GM21576 (cell line): ENCODE data around the gene SAMD4A.

Experiments
- ATAC-seq: cut with Tn5 transposase; IDR thresholded peaks from one replicate; pipeline ENCODE4 v1.9.1; 2021; ENCODE audit warnings: mild to moderate bottlenecking, moderate library complexity; ENCODE audit not compliant: unreplicated experiment

The SAMD4A gene

DNA sequence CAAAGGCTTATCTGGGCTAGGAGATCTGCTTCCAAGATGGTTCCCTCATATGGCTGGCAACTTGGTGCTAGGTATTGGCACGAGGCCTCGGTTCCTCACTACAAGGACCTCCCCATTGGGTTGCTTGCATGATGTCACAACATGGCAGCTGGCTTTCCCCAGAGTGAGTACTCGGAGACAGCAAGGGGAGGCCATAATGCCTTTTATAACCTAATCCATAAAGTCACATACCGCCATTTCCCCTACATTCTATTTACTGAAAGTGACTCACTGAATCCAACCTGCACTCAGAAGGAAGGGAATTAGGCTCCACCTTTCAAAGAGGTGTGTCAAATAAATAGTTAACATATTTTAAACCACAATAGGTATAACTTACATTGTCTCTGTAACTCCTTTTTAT, 130.9 kb downstream of the SAMD4A start:
- no peak for ATAC-seq

DNA sequence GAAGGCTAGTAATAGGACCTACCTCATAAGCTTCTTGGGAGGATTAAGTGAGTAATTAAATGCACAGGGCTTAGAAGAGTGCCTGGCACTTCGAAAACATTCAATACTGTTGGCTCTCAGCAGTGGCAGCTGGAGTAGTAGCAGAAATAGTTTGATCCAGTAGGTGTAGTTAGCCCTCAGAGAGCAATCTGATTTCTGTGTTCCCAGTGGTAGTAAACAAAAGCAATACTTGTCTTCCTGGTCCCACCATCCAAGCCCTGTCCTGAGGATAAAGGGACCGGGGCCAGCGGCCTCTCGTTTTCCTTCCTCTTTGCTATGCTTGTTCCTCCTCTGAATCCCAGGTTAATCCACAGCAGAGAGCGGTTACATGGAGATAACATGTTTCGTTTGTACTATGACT, 131.6 kb downstream of the SAMD4A start:
- ATAC-seq = no peak

DNA sequence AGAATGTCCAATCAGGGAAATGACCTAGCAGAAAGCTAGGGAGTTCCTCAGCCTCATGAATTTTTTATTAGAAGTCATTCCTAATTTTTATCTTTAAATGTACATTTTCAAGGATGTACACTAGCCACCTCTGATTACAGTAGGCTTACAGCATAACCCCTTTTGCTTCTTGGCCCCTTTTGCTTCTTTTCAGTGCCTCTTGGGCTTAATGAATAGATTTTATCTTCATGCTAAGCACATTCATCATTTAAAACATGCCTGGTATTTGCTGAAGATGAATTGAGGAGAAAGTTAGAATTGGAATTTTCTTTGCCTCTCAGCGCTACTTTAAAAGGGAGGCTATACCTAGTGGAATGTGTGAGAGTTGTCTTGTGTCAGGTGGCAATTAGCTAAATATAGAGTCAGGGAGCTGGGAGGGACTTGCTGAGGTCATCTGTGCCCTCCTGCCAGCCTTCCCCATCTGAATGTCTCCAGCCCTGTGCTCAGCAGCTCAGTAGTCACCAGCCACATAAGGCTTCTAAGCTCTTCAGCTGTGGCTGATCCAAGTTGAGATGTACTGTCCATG, 132.1 kb downstream of the SAMD4A start:
- ATAC-seq = no peak

DNA sequence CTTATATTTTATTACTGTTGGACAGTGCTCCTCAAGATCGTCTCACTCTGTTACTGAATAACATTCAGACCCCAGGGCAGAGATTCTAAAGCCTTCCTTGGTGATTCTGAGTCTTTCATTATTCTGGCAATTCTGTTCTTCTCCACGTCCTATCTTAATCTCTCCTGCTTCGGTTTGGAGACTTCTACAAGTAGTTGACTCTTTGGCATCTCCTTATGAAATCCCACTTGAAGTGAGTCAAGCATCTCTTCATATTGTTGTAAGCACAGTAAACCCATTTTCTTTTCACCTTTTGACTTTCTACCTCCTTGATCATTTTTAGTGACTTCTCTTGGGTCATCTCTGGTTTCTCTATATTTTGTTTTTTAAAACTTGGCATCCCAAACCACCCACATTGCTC, 132.8 kb downstream of the SAMD4A start:
- ATAC-seq = no peak

DNA sequence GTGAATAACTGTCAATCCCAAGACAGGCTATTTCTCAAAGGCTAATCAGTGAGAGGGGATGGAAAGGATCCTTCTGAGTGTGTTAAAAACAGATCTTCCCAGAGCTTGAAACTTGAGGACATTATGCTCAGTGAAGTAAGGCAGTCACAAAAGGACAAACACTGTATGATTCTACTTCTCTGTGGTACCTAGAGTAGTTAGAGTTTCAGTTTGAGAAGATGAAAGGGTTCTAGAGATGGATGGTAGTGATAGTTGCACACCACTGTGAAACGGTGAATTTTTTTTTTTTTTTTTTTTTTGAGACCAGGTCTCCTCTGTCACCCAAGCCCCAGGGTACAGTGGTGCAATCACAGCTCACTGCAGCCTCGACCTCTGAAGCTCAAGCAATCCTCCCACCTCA, 133.8 kb downstream of the SAMD4A start:
- no peak for ATAC-seq

DNA sequence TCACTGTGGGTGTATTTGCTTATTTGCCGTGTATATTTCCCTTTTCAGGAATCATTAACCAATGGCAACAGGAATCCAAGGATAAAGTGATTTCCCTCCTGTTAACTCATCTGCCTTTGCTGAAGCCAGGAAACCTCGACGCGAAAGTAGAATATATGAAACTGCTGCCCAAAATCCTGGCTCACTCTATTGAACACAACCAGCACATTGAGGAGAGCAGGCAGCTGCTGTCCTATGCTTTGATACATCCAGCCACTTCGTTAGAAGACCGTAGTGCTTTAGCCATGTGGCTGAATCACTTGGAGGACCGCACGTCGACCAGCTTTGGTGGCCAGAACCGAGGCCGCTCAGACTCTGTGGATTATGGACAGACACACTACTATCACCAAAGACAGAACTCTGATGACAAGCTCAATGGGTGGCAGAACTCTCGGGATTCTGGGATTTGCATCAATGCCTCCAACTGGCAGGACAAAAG, 135.1 kb downstream of the SAMD4A start:
- ATAC-seq = no peak

DNA sequence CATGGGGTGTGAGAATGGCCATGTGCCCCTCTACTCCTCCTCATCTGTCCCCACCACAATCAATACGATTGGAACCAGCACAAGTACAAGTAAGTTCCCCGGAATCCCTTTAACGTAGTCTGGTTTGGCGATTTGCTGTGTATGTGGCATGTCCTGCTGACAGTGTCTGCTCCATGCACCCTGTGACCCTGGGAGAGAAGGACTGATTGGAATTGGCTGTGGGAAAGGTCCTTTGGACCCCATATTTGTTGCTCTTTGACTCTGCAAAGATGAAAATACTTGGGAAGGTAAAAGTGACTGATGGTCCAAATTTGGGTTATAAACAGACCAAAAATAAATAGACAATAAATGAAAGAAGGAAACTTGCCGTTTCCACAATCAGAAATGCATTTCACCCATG, 135.6 kb downstream of the SAMD4A start:
- ATAC-seq = no peak

DNA sequence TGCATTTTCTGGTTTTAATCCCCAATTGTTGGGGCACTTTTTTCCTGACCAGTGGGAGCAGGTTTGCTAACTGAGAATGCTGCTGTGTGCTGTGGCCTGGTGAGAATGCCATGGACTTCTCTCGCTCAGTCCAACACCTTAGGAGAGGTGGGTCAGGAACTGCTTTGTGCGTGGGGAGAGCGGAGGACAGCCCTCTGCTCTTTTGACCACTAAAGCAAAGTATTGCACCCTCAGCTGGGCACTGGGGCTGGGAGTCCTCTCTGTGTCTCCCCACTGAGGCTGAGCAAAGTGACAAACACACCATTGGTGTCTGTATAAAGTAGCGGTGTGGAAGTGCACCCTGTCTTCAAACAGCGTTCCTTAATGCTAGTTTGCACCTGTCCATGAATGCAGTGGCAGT, 136.2 kb downstream of the SAMD4A start:
- no peak for ATAC-seq

DNA sequence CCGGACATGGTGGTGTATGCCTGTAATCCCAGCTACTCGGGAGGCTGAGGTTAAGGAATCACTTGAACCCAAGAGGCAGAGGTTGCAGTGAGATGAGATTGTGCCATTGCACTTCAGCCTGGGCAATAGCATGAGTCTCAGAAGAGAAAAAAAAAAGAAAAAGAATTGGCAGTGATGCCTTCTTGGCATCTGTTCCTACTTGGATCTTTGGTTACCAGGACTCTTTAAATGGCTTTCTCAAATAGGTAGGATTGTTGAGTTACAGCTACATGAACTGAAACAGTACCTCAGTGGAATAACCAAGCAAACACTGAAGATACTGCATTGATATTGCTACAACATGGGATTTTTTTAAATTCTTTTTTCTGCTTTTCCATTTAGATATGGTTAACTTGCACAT, 136.8 kb downstream of the SAMD4A start:
- no peak for ATAC-seq

DNA sequence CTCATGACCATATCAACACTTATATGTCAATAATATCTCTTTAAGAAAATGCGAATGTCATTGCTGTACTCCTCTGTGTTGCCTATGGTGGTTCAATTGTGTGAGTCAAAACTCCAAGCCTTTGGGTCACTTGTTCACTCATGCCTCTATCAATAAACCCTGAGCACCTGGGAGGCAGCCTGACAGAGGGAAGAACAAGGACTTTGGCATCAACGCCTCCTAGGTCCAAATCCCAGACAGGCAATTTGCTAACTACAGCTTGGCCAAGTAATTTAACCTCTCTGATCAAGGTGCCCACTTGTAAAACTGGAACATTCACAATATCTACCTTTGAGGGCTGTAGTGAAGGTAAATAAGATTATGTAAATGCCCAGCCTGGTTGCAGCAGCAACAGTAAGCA, 137.8 kb downstream of the SAMD4A start:
- no peak for ATAC-seq

DNA sequence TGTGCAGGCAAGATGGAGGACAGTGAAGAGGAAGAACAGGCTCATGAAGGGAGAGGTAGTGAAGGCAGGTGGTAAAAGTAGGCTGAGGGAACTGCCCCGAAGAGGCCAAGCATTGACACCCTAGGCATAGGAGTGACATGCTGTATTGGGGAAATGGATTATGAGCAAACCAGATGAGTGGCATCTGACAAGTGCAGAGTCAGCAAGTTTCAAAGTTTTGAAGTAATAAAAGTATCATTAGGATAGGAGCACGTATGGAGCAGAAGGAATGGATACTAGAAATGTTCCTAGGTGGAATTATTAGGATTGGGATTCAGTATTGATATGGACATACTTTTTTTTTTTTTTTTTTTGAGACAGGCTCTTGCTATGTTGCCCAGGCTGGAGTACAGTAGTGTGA, 139.8 kb downstream of the SAMD4A start:
- no peak for ATAC-seq

DNA sequence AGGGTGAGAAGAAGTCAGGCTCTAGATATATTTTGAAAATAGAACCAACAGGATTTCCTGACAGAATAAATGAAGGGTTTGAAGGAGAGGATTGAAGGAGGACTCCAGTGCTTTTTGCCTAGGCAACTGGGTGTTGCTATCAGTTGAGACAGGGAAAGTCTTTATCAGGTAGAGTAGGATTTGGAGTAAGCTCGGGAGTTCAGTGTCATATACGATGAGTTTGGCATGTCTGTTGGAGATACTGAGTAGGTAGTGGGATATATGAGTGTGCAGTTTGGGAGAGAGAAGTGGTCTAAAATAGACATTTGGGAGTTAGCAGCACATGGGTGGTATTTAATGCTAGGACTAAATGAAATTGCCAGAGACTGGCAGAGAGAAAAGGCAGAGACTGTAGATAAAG, 141.2 kb downstream of the SAMD4A start:
- ATAC-seq = no peak

DNA sequence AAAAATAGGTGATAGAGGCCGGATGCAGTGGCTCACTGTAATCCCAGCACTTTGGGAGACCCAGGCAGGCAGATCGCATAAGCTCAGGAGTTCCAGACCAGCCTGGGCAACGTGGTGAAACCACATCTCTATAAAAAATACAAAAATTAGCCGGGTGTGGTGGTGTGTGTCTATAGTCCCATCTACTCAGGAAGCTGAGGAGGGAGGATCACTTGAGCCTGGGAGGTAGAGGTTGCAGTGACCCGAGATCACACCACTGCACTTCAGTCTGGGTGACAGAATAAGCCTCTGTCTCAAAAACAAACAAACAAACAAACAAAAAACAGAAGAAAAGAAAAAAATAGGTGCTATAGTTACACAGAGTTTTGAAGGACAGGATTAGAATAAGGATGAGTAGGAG, 142.1 kb downstream of the SAMD4A start:
- no peak for ATAC-seq

DNA sequence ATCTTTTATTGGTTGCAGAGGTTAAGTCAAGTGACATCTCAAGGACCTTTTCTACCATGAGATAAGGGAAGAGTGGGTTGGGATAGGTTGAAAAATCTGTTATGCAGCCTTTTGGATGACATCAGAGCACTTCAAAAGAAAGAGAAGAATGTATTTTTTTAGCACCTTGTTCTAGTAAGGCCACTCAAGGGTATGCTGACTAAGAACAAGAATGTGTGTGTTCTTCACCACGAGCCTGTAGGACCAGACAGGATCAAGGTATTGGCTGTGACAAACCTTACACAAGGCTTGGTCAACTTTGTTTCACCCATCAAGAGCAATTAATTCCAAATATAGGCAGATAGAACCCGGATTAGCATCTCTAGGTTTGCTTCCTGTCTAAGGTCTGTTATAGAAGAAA, 142.5 kb downstream of the SAMD4A start:
- ATAC-seq = peak; percentile 91

DNA sequence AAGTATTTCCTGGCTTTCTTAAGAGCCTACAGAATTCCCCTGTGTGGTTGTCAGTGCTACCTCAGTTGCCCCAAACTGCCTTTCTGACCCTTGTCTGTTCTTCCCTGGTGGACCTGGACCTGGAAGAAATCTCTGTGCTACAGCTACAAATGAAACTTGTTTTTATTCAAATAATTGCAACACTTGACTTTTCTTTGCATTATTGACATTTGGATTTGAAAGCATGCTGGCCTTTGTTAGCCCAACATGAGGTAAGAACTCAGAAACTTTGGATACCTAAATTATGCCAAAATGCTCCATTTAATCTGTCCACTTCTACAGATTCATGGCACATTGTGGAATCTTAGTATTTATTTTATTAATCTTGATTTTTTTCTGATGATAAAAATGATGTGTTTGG, 142.9 kb downstream of the SAMD4A start:
- ATAC-seq = no peak

DNA sequence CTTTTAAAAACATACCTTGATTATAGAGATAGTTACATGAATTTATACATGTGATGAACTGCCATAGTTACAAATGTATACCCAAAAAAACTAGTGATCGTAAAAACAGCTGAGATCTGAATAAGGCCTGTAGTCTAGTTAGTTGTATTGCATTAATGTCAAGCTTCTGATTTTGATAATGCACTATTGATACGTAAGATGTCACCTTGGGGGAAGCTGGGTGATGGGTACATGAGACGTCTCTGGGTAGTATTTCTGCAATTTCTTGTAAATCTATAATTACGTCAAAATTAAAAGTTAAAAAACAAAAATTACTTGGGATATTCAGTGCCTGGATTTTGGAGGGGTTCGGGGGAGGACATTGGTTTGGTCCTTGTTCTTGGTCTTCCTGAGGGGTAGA, 144.4 kb downstream of the SAMD4A start:
- no peak for ATAC-seq

DNA sequence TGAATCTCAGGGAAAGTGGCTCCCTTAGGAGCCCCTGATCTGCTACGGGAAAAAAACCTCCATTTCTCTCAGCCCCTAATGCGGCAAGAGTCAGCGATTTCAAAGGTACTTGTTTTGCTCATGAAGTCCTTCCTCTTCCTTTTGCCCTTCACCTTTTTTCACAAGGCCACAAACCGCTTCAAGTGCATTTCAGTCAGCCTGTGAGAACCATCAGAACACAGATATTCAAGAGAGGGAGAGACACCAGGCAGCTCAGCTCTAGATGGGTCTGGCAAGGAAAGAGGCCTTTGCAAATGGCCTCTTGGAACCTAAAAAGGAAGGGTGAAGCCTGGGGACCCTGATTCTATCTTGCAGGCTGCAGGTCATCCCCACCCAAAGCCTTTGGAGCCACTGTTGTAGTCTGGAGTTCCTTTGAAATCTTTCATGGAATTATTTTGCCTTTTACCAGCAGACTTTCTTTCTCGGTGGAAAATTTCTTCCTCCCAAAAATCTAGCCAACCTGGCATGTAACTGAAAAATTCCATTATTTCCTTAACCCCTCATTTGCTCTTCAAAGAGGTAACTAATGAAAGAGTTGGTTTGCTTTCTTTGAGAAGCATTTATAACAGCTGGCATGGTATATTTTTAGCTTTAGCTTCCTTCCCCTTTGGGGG, 145.0 kb downstream of the SAMD4A start:
- no peak for ATAC-seq

DNA sequence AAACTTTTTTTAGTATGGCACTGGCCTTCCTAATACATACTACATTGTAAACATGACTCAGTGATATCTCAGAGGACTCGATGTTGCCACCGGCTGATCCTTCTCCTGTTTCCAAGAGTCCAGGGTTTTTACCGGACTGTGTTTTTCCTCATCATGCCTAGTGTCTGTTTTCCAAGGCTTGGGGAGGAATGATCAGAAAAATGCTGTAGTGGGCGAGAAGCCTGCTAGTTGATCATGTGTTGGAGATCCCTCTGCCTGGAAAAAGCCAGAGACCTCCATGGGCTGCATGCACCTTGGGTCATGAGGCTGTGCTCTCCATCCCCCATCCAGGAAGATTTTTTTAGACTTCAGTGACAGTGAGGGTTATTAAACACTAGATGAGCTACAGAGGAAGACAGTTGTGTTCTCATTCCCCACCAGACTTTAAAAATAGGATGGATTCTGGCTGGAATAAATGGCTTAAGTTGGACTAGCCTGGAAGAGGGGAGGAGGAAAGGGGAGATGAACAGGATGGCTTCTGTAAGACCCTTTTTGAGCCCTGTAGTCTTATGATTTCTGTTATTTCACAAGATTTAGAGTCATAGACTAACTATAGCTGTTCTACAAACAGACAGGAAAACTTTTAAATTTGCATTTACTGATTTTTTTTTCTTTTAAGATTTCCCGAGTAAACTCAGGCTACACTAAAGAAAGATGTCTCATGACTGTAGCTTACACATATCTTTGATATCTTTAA, 145.7 kb downstream of the SAMD4A start:
- ATAC-seq = no peak

DNA sequence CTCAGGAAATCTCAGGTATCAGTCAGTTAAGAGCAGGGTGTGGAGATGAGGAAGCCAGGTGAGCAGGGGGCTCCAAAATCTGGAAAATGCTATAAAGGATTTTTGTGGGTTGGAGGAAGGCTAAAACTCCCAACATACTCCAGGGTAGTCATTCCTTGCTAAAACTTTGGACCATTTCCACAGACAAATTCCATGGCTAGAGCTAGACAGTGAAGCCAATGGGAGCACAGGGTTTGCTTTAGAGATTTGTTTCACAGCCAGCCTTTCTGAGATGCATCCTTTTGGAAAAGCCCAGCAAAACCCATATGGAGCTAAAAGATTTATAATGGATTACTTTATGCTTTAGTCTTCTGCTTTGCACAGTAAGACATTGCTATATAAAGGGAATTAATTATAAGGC, 146.5 kb downstream of the SAMD4A start:
- no peak for ATAC-seq

DNA sequence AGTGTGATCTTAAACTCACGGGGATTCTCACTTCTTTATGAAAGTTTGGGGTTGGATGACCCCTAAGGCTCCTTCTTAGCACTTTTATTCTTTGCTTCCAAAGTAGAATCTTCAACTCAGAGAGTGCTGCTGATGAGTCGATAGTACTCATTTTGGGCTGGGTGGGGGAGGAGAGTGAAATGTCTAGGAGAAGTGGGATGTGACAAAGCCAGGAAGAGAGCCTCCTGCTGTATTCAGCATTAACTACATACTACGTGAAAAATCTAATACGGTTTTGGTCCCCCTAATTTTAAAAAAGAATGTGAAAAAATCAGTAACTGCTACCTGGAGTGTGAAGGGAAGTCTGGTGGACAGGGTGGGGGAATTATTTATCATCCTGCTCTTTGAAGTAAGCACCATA, 148.3 kb downstream of the SAMD4A start:
- no peak for ATAC-seq

DNA sequence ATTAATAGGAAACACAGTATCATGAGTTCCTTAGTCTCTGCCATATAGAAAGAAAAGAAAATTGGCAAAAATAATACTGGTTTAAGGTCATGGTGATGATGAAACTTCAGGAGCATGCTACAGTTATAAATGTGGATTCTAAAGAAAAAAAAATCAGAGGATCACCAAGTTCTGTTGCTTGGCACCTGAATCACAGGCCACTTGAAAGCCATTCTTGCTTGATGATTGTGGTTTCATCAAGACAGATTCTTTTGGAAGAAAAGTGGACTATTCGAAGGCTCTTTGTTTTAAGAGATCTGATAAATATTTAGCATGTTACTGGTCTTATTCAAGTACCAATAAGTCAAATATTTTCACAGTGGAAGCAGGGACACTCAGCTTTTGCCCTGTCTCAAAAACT, 148.9 kb downstream of the SAMD4A start:
- ATAC-seq = no peak

DNA sequence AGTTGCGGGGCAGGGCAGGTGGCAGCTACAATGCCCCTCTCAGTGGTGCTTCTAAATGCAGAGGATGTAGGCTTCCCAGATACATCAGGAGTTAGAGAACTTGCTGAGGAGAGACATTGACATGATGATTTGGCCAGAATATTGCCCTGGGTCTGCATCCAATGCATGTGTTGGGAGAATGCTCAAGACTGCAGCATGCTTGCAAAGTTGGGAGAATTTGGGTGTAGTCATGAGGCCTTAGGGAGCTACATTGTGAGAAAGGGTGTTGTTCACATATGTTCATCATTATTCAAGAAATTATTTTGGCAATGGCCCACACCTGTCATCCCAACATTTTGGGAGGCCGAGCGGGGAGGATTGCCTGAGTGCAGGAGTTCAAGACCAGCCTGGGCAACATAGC, 149.9 kb downstream of the SAMD4A start:
- no peak for ATAC-seq
